Coronary artery (tissue), 2 donors: ENCODE measurements around the gene YPEL5.
"Not testable (repeated sequence)": the region's sequence is repeated elsewhere in the genome, so short reads cannot be mapped to it uniquely, and the experiment has no call there.

Source experiments
- DNase-seq: peaks from one replicate; pipeline ENCODE4 v3.0.0-alpha.2; 2017; ENCODE audit warnings: low spot score
- H3K27ac ChIP-seq, 2 donors: fragments of 200-600 bp; sonication (generic); one replicate each; pipeline ENCODE4 v1.5.1; 2016 to 2019
- H3K4me3 ChIP-seq: fragments of 200-600 bp; sonication (generic); 2 replicates; pipeline ENCODE4 v1.5.1; 2016; ENCODE audit warnings: mild to moderate bottlenecking, moderate library complexity
- TF ChIP-seq, protein P1 (sequence below): fragments of 200-600 bp; sonication (generic); IDR thresholded peaks from one replicate; pipeline ENCODE4 v1.5.1; 2019; ENCODE audit warnings: antibody characterized with exemption

The YPEL5 gene

DNA sequence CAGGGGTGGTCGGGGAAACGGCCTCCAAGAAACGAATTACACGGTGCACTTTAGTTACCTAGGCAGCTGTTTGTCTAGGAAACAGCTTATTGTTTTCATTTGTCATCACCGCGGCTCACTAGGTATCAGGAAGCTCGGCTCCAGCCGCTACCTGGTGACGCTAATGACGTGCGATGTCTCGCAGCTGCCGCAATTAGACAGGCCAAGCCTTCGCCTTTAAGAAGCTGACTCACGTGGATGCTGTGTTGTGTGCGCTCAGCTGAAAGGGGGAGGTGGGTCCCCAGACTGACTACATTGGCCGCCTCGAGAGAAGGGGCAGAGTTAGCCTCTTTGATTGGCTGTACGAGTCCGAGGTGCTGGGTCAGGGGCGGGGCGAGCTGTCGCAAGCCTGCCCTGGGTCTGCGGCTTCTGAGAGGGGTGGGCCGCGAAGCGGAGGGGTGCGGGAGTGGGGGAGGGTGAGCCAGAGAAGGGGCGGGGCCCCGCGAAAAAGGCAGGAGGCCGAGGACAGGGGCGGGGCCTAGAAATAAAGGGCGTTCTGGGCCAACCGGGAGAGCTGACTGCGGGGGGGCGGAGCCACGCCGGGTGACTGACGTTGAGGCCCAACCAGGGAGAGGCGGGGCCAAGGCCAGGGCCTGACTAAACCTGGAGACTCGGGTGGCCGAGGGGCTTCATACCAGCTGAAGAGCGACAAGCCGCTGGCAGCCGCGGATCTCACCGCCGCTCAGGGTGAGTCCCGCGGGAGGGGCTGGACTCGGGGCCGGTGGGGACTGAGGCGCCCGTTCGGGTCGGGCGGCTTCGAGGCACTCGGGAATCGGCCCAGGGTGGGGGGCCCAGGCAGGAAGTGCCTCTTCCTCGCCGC is at the start of gene YPEL5:
YPEL5 (plus strand) TSS at position 671 of the 859 bp plus-strand sequence. CDS start 9,645 bp downstream, outside the sequence.
- Histone ChIP-seq H3K4me3 (peak within 1 kb of the TSS; percentile 99), H3K27ac (peak within 1 kb of the TSS; percentile 96 to 100)
- peak; percentile 100 for DNase-seq
- TF ChIP-seq, protein P1, sequence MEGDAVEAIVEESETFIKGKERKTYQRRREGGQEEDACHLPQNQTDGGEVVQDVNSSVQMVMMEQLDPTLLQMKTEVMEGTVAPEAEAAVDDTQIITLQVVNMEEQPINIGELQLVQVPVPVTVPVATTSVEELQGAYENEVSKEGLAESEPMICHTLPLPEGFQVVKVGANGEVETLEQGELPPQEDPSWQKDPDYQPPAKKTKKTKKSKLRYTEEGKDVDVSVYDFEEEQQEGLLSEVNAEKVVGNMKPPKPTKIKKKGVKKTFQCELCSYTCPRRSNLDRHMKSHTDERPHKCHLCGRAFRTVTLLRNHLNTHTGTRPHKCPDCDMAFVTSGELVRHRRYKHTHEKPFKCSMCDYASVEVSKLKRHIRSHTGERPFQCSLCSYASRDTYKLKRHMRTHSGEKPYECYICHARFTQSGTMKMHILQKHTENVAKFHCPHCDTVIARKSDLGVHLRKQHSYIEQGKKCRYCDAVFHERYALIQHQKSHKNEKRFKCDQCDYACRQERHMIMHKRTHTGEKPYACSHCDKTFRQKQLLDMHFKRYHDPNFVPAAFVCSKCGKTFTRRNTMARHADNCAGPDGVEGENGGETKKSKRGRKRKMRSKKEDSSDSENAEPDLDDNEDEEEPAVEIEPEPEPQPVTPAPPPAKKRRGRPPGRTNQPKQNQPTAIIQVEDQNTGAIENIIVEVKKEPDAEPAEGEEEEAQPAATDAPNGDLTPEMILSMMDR, result no peak

DNA sequence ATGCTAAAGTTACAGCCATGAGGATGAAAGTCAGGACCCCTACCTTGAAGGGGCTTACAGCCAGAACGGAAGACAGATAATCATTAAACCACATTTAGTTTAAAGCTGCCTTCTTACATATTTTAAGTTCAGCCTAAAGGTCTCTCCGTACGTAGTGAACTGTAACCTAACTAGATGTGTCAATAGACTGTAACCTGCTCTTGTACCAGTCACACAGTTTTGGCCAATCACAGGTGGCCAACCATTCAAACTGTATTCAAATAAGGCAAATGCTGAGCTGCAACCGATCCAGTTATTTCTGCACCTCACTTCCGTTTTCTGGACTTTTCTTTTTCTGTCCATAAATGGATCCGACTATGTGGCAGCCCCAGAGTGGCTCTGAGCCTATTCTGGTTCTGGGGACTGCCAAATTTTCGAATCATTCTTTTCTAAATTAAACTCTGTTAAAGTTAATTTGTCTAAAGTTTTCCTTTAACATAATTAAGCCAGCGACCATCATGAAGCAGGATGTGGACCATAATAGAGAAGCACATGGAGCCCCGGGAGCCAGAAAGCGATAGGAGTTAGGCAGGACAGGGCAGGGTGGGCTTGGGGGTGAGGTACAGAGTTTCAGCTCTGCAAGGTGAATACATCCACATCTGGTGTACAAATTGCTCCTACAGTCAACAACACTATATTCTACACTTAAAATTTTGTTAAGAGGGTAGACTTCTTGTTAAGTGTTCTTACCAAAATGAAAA is 48.4 kb upstream of the YPEL5 start:
- peak; percentile 19 for DNase-seq
- Histone ChIP-seq H3K4me3 (no peak overlapping the region), H3K27ac (no peak overlapping the region)
- TF ChIP-seq, protein P1, result no peak

DNA sequence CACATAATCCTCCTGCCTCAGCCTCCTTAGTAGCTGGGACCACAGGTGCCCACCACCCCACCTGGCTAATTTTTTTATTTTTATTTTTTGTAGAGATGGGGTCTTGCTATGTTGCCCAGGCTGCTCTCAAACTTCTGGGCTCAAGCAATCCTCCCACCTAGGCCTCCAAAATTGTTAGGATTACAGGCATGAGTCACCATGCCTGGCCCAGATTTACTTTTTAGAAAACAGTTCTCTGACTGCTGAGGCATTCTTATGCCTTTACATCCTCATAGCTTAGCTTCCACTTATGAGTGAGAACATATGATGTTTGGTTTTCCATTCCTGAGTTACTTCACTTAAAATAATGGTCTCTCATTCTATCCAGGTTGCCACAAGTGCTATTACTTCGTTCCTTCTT is 47.4 kb upstream of the YPEL5 start:
- not testable (repeated sequence) for DNase-seq, H3K4me3 ChIP-seq, H3K27ac ChIP-seq

DNA sequence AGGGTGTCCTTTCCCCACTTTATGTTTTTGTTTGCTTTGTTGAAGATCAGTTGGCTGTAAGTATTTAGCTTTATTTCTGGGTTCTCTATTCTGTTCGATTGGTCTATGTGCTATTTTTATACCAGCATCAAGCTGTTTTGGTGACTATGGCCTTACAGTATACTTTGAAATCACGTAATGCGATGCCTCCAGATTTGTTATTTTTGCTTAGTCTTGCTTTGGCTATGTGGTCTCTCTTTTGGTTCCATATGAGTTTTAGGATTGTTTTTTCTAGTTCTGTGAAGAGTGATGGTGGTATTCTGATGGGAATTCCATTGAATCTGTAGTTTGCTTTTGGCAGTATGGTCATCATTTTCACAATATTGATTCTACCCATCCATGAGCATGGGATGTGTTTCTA is 46.1 kb upstream of the YPEL5 start:
- DNase-seq, H3K4me3 ChIP-seq, H3K27ac ChIP-seq: not testable (repeated sequence)

DNA sequence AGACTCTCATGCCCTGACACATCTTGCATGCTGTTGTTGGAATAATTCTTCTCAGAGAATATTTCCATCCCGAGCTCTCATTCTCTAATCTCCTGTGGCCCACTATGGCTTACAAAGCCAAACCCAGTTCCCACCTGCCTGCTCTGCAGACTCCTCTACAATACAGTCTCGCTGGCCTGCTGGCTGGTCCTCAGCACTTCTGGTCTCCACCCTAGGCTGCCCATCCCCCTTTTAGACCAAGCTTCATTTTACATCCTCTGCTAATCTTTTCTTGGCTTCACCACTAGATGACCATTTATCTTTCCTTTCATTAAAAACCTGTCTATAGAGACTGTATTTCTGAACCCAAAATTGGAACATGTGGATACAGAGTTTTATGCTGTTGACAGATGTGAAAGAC is 42.5 kb upstream of the YPEL5 start:
- peak; percentile 31 for DNase-seq
- TF ChIP-seq, protein P1, result no peak
- no peak overlapping the region for H3K27ac ChIP-seq
- no peak overlapping the region for H3K4me3 ChIP-seq

DNA sequence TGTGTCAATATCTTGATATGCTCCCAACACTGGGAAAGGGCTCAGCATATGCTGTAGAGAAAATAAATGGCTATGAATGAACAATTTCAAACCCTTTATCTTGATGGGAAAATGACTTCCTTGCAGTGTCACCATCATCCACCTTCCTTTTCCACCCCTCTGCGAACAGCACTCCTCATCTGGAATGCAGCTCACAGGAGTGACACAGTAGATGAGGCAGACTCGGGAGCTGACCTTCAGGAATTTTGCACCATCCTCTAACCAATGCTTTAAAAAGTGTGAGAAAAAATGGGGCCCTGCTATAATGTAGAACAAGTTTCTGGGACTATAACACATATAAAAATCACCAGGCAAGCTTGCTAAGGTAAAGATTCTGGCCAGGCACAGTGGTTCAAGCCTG is 41.3 kb upstream of the YPEL5 start:
- peak; percentile 7 for DNase-seq
- TF ChIP-seq, protein P1, result no peak
- Histone ChIP-seq H3K27ac (no peak overlapping the region), H3K4me3 (no peak overlapping the region)

DNA sequence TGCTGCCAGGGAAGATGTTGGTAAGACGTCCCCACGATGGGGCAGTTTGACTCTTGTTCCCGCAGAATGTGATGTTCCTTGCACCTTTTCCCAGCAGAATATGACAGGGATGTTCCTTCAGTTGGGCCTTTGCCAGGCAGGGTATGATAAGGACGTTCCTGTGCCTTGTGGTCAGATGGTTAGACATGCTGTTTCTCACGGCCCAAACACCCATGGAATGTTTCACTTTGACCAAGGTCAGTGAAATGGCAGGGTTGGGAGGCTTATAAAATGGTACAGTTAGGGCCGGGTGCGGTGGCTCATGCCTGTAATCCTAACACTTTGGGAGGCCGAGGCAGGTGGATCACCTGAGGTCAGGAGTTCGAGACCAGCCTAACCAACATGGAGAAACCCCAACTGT is 40.3 kb upstream of the YPEL5 start:
- Histone ChIP-seq H3K27ac (no peak overlapping the region), H3K4me3 (no peak overlapping the region)
- DNase-seq, result peak; percentile 50
- TF ChIP-seq, protein P1, result no peak

DNA sequence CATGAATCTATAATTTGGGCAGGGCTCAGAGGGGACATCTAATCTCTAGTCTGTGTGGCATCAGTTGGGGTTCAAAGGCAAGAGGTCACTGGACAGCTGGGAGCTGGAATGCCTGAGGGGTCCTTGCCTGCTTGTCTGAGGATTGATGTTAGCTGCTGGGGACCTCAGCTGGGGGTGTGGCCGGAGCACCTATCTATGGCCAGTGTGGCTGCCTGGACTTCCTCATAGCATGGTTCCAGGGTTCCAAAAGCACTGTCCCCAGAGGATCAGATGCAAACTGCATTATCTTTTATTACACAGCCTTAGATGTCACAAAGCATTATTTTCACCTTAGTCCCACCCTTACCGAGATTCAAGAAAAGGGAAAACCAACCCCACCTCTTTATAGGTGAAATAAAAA is 38.6 kb upstream of the YPEL5 start:
- Histone ChIP-seq H3K4me3 (no peak overlapping the region), H3K27ac (no peak overlapping the region)
- TF ChIP-seq, protein P1, result no peak
- DNase-seq, result peak; percentile 33
